Lower leg skin (tissue), 3 donors: ENCODE data around the gene CCDC38.

Experiments used
- POLR2A ChIP-seq, 2 donors: fragments of 450-650 bp; IDR thresholded peaks; one replicate each; pipeline ENCODE4 v1.6.1; 2016 to 2017; ENCODE audit warnings: antibody characterized with exemption in 2 of 2, mild to moderate bottlenecking in 1 of 2, moderate library complexity in 1 of 2
- TF ChIP-seq, protein P1 (sequence below), 3 donors: fragments of 450-650 bp; IDR thresholded peaks; one replicate each; pipeline ENCODE4 v1.5.1; 2016; ENCODE audit warnings: antibody characterized with exemption in 3 of 3, mild to moderate bottlenecking in 3 of 3, moderate library complexity in 2 of 3

DNA sequence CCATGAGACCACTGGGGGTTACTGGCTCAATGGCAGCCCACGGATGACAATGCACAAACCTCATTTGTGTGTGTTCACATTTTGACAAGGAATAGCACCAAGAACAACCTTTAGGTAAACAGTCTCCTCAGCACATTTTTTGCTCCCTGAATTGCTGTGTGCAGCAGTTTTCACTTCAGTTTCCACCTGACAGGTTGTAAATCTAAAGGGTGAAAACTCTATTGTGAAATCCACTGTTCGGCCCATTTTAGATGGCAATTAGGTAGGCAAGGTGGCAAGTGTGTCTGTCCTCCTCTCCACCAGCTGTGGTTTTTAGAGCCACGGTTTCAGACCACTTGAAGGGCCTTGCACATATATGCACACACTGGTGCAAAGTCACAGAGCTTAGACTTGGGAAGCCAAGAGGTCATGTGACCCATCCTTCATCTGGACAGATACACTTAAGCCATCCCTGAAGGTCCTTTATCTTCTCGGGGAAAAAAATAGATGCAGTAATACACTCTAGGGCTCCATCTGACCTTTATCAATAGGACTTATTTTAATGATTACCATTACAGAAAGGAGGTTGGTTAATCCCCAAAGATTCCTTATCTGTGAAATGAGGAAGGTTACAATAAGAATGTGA lies 30.5 kb upstream of the CCDC38 start:
- TF ChIP-seq, protein P1, sequence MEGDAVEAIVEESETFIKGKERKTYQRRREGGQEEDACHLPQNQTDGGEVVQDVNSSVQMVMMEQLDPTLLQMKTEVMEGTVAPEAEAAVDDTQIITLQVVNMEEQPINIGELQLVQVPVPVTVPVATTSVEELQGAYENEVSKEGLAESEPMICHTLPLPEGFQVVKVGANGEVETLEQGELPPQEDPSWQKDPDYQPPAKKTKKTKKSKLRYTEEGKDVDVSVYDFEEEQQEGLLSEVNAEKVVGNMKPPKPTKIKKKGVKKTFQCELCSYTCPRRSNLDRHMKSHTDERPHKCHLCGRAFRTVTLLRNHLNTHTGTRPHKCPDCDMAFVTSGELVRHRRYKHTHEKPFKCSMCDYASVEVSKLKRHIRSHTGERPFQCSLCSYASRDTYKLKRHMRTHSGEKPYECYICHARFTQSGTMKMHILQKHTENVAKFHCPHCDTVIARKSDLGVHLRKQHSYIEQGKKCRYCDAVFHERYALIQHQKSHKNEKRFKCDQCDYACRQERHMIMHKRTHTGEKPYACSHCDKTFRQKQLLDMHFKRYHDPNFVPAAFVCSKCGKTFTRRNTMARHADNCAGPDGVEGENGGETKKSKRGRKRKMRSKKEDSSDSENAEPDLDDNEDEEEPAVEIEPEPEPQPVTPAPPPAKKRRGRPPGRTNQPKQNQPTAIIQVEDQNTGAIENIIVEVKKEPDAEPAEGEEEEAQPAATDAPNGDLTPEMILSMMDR (IDR thresholded peaks at IDR 0.05) = no peak
- no peak for TF ChIP-seq POLR2A (IDR thresholded peaks at IDR 0.05)
